Effector memory CD4-positive, alpha-beta T cell (primary cell): Measurements from ENCODE around the gene ATCAY.

Experiments used
- DNase-seq, 3 donors: peaks; one replicate each; pipeline ENCODE4 v3.0.0-alpha.2; 2020
- H3K27ac ChIP-seq: 2 replicates; pipeline ENCODE4 v1.7.0; 2013; ENCODE audit warnings: mild to moderate bottlenecking, low read length, moderate library complexity; ENCODE audit not compliant: insufficient read depth, poor library complexity, severe bottlenecking
- H3K27me3 ChIP-seq: replicated peaks from 2 replicates; pipeline ENCODE4 v1.7.0; 2013; ENCODE audit warnings: mild to moderate bottlenecking, low read length; ENCODE audit not compliant: insufficient read depth, control insufficient read depth, poor library complexity, severe bottlenecking
- H3K36me3 ChIP-seq: 2 replicates; pipeline ENCODE4 v1.7.0; 2013; ENCODE audit warnings: mild to moderate bottlenecking, low read length, moderate library complexity; ENCODE audit not compliant: control insufficient read depth, insufficient read depth
- H3K4me1 ChIP-seq: 2 replicates; pipeline ENCODE4 v1.7.0; 2013; ENCODE audit warnings: low read length, mild to moderate bottlenecking; ENCODE audit not compliant: control insufficient read depth, insufficient read depth, poor library complexity, severe bottlenecking
- H3K4me3 ChIP-seq: 2 replicates; pipeline ENCODE4 v1.7.0; 2013; ENCODE audit warnings: low read length, low read depth, mild to moderate bottlenecking; ENCODE audit not compliant: insufficient read depth, poor library complexity, severe bottlenecking
- H3K9me3 ChIP-seq: 2 replicates; pipeline ENCODE4 v1.7.0; 2013; ENCODE audit warnings: mild to moderate bottlenecking, low read length, moderate library complexity; ENCODE audit not compliant: control insufficient read depth

The ATCAY gene

GRCh38 chr19:3855320-3855719, 25.2 kb upstream of the ATCAY start:
- Histone ChIP-seq H3K27ac (no peak overlapping the region), H3K27me3 (no peaks in the 10 kb centered on the region), H3K4me1 (no peaks in the 10 kb centered on the region), H3K9me3 (peaks cover 11% of the 10 kb centered on the region), H3K36me3 (no peaks in the 10 kb centered on the region), H3K4me3 (no peak overlapping the region)
- DNase-seq, result no peak

- Histone ChIP-seq H3K27ac (no peak overlapping the region), H3K27me3 (no peaks in the 10 kb centered on the region), H3K4me1 (no peaks in the 10 kb centered on the region), H3K36me3 (no peaks in the 10 kb centered on the region), H3K9me3 (no peaks in the 10 kb centered on the region), H3K4me3 (no peak overlapping the region)
- no peak for DNase-seq
Measured at GRCh38 chr19:3857449-3858003, 23.0 kb upstream of the ATCAY start.

GRCh38 chr19:3860499-3860898, 20.0 kb upstream of the ATCAY start:
- Histone ChIP-seq H3K4me3 (no peak overlapping the region), H3K27me3 (no peaks in the 10 kb centered on the region), H3K27ac (no peak overlapping the region), H3K4me1 (no peaks in the 10 kb centered on the region), H3K9me3 (no peaks in the 10 kb centered on the region), H3K36me3 (no peaks in the 10 kb centered on the region)
- no peak for DNase-seq

- Histone ChIP-seq H3K4me3 (no peak overlapping the region), H3K9me3 (no peaks in the 10 kb centered on the region), H3K4me1 (no peaks in the 10 kb centered on the region), H3K27ac (no peak overlapping the region), H3K27me3 (no peaks in the 10 kb centered on the region), H3K36me3 (no peaks in the 10 kb centered on the region)
- no peak for DNase-seq
Measured at GRCh38 chr19:3862826-3863500, 17.5 kb upstream of the ATCAY start.

GRCh38 chr19:3863648-3864047, 16.8 kb upstream of the ATCAY start:
- Histone ChIP-seq H3K27ac (no peak overlapping the region), H3K4me3 (no peak overlapping the region), H3K9me3 (no peaks in the 10 kb centered on the region), H3K4me1 (no peaks in the 10 kb centered on the region), H3K27me3 (peaks cover 5% of the 10 kb centered on the region), H3K36me3 (no peaks in the 10 kb centered on the region)
- no peak for DNase-seq

- Histone ChIP-seq H3K9me3 (no peaks in the 10 kb centered on the region), H3K4me3 (no peak overlapping the region), H3K36me3 (no peaks in the 10 kb centered on the region), H3K27ac (no peak overlapping the region), H3K27me3 (peaks cover 20% of the 10 kb centered on the region), H3K4me1 (no peaks in the 10 kb centered on the region)
- DNase-seq, result no peak
Measured at GRCh38 chr19:3866910-3867638, 13.4 kb upstream of the ATCAY start.

- Histone ChIP-seq H3K4me1 (no peaks in the 10 kb centered on the region), H3K9me3 (no peaks in the 10 kb centered on the region), H3K27ac (no peak overlapping the region), H3K36me3 (no peaks in the 10 kb centered on the region), H3K27me3 (peaks cover 20% of the 10 kb centered on the region), H3K4me3 (no peak overlapping the region)
- DNase-seq, result no peak
Measured at GRCh38 chr19:3867971-3868769, 12.3 kb upstream of the ATCAY start.

GRCh38 chr19:3868770-3869456, 11.6 kb upstream of the ATCAY start, which contains the start of gene ZFR2:
ZFR2 (minus strand) TSS chr19:3869038; CDS start chr19:3869017, 21 bp downstream.
- Histone ChIP-seq H3K9me3 (no peaks in the 10 kb centered on the region), H3K36me3 (no peaks in the 10 kb centered on the region), H3K27ac (no peak within 1 kb of the TSS), H3K27me3 (peaks cover 20% of the 10 kb centered on the region), H3K4me1 (no peaks in the 10 kb centered on the region), H3K4me3 (no peak within 1 kb of the TSS)
- peak in 1 of 3 donors; percentile 12 for DNase-seq

- Histone ChIP-seq H3K27ac (no peak overlapping the region), H3K27me3 (peaks cover 26% of the 10 kb centered on the region), H3K4me3 (no peak overlapping the region), H3K4me1 (no peaks in the 10 kb centered on the region), H3K36me3 (no peaks in the 10 kb centered on the region), H3K9me3 (no peaks in the 10 kb centered on the region)
- DNase-seq, result no peak
Measured at GRCh38 chr19:3873151-3873550, 7.3 kb upstream of the ATCAY start.
